NCI-H748 (cell line): Measurements from ENCODE around the gene MAP4K5.
"Not testable (repeated sequence)": the region's sequence is repeated elsewhere in the genome, so short reads cannot be mapped to it uniquely, and the experiment has no call there.

ENCODE experiments used
- DNase-seq: peaks from one replicate; lab custom pipeline; 2025; ENCODE audit not compliant: unreplicated experiment; lab: John Stamatoyannopoulos, UW

MAP4K5 gene

GRCh38 chr14:50532502-50533240, at the start of gene MAP4K5:
TSS of gene MAP4K5 (minus strand) at chr14:50532569. CDS start at chr14:50532049, 520 bp downstream.
- DNase-seq: peak; percentile 94

- DNase-seq: no peak
Observed at GRCh38 chr14:50578433-50578832, 46.1 kb upstream of the MAP4K5 start.

- no peak for DNase-seq
Observed at GRCh38 chr14:50577982-50578381, 45.6 kb upstream of the MAP4K5 start.

GRCh38 chr14:50575769-50576168, 43.4 kb upstream of the MAP4K5 start:
- DNase-seq: no peak

- no peak for DNase-seq
Observed at GRCh38 chr14:50573862-50574261, 41.5 kb upstream of the MAP4K5 start.

GRCh38 chr14:50569714-50570274, 37.4 kb upstream of the MAP4K5 start:
- no peak for DNase-seq

GRCh38 chr14:50562841-50563240, 30.5 kb upstream of the MAP4K5 start:
- DNase-seq: no peak

GRCh38 chr14:50560931-50561285, 28.5 kb upstream of the MAP4K5 start:
- DNase-seq: peak; percentile 89

GRCh38 chr14:50559990-50560930, 27.9 kb upstream of the MAP4K5 start, which contains the start of gene ATL1:
TSS of gene ATL1 (plus strand) at chr14:50560145. CDS start at chr14:50560266, 121 bp downstream.
- DNase-seq: peak; percentile 90

- DNase-seq: not testable (repeated sequence)
Observed at GRCh38 chr14:50552796-50553195, 20.4 kb upstream of the MAP4K5 start.

GRCh38 chr14:50551877-50552276, 19.5 kb upstream of the MAP4K5 start:
- DNase-seq: no peak

GRCh38 chr14:50550294-50550693, 17.9 kb upstream of the MAP4K5 start:
- no peak for DNase-seq

GRCh38 chr14:50545618-50546017, 13.2 kb upstream of the MAP4K5 start:
- DNase-seq: no peak

- no peak for DNase-seq
Observed at GRCh38 chr14:50544911-50545310, 12.5 kb upstream of the MAP4K5 start.

GRCh38 chr14:50542941-50543418, 10.6 kb upstream of the MAP4K5 start:
- peak; percentile 93 for DNase-seq

- DNase-seq: no peak
Observed at GRCh38 chr14:50541159-50541567, 8.8 kb upstream of the MAP4K5 start.

GRCh38 chr14:50539051-50539450, 6.7 kb upstream of the MAP4K5 start:
- no peak for DNase-seq

- not testable (repeated sequence) for DNase-seq
Observed at GRCh38 chr14:50538034-50538433, 5.7 kb upstream of the MAP4K5 start.

- DNase-seq: no peak
Observed at GRCh38 chr14:50534997-50535396, 2.6 kb upstream of the MAP4K5 start.

GRCh38 chr14:50534416-50534815, 2.0 kb upstream of the MAP4K5 start:
- no peak for DNase-seq

- DNase-seq: no peak
Observed at GRCh38 chr14:50533806-50534205, 1.4 kb upstream of the MAP4K5 start.
